Measurements from ENCODE around the gene ETV3L.
A peak's percentile ranks its signal among the peaks of the same experiment; 100 is the strongest.

ETV3L gene

DNA sequence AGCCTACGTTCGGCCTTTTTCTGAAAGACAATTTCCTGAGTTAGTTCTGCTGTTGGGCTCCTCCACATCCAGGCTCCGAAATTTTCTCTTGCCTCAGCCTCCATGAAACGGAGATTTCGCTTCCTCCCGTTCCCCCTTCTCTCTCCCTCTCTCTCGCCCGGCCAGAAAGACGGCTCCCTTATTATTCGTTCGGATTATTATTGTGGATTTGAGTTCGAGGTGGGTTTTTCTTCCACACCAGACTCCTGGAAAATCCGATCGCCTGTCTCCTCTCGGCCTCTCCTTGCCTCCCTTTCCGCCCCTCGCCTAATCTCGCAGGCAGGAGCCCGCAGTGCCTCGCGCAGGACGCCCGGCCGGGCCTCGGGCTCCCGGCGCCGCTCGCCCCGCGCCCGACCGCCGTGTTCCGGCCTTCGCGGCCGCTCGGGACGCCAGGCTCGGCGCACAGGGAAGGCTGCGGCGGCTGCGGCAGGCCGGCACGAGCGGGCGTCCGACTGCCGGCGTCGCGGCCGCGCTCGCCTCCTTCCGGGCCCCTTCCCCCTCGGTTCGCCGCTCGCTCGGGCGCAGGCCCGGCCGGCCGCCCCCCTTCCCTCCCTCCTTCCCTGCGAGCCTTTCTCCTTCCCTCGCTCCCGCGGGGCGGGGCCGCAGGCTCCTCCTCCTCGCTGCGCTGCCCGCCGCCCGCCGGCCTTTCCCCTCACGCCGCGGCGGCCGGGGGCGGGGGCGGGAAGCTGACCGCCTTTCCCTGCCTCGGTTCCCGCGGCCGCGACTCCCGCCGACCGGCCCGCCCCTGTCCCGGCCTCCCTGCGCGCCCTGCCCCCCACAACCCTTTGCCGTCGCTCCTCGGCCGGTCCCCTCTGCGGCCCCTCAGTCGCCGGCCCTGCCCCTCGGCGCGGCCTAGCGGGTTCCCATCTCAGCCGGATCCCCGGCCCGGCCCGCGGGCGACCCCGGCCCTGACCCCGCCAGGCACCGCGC is 54.1 kb downstream of the ETV3L start, which contains the start of gene ARHGEF11:
ARHGEF11 (minus strand) TSS at position 493 of the 969 bp plus-strand sequence. CDS start 1,412 bp downstream, outside the sequence.
- 0% methylated on average over 118 to 120 of the region's 120 CpGs for WGBS, 2 experiments
- Histone ChIP-seq H3K9me3 (ENCODE audit: control insufficient read depth, low read length) (no peaks in the 10 kb centered on the region), H3K36me3 (ENCODE audit: control insufficient read depth, insufficient read depth, low read length) (no peaks in the 10 kb centered on the region), H3K27me3 (ENCODE audit: control insufficient read depth, insufficient read depth, low read length, poor library complexity, severe bottlenecking) (no peaks in the 10 kb centered on the region), H3K4me1 (ENCODE audit: control insufficient read depth, insufficient read depth, low read length) (peaks cover 19% of the 10 kb centered on the region), H3K4me3 (ENCODE audit: insufficient read depth, low read depth, low read length) (peak within 1 kb of the TSS; percentile 68), H3K27ac (ENCODE audit: insufficient read depth, low read depth, low read length, poor library complexity, severe bottlenecking) (peak within 1 kb of the TSS; percentile 94)

DNA sequence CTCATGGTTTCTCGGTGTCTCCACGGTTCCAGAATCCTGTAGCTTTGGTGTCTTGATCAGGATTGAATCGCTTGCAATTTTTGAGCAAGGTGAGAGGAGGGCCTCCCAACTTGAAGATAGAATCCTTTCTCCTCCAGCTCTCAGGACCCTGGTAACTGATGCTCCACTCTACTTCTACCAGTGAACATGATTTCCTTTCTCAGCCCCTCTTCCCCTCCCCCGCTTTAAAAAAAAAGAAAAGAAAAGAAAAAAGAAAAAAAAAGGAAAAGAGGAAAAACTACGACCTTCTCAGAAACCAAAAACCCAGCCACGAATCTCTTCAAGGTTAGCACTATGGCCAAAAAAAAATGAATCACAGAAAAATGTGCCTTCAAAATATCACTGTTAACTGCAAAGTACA is 55.3 kb downstream of the ETV3L start:
- 23 to 32% methylated on average over 6 of the region's 6 CpGs for WGBS, 2 experiments
- Histone ChIP-seq H3K36me3 (ENCODE audit: control insufficient read depth, insufficient read depth, low read length) (no peaks in the 10 kb centered on the region), H3K9me3 (ENCODE audit: control insufficient read depth, low read length) (no peaks in the 10 kb centered on the region), H3K27ac (ENCODE audit: insufficient read depth, low read depth, low read length, poor library complexity, severe bottlenecking) (no peak overlapping the region), H3K4me1 (ENCODE audit: control insufficient read depth, insufficient read depth, low read length) (peaks cover 19% of the 10 kb centered on the region), H3K27me3 (ENCODE audit: control insufficient read depth, insufficient read depth, low read length, poor library complexity, severe bottlenecking) (no peaks in the 10 kb centered on the region), H3K4me3 (ENCODE audit: insufficient read depth, low read depth, low read length) (peak overlapping the region; percentile 68)

DNA sequence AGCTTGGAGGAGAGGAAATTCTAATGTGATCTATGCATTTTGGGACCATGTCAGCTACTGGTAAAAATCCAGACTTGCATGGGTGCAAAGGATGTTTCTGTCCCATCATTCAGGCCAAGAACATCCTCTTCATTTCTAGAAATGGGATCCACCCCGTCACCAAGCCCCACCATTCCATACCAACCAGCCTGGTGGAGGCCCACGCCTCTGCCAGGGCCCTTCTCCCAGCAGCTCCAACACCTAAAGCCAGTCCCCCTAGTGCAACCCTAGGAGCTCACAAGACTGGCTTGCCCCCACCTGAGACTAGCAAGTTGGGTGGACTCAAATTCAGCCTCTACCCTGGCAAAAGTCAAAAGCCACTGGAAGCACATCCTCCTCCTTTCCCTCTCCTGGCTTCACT is 55.9 kb downstream of the ETV3L start:
- peak overlapping the region; percentile 68 for H3K4me3 ChIP-seq (ENCODE audit: insufficient read depth, low read depth, low read length)
- no peak overlapping the region for H3K27ac ChIP-seq (ENCODE audit: insufficient read depth, low read depth, low read length, poor library complexity, severe bottlenecking)
- 76 to 82% methylated on average over 2 of the region's 2 CpGs for WGBS, 2 experiments
- H3K9me3 ChIP-seq (ENCODE audit: control insufficient read depth, low read length): no peaks in the 10 kb centered on the region
- peaks cover 19% of the 10 kb centered on the region for H3K4me1 ChIP-seq (ENCODE audit: control insufficient read depth, insufficient read depth, low read length)
- H3K27me3 ChIP-seq (ENCODE audit: control insufficient read depth, insufficient read depth, low read length, poor library complexity, severe bottlenecking): no peaks in the 10 kb centered on the region
- H3K36me3 ChIP-seq (ENCODE audit: control insufficient read depth, insufficient read depth, low read length): no peaks in the 10 kb centered on the region

DNA sequence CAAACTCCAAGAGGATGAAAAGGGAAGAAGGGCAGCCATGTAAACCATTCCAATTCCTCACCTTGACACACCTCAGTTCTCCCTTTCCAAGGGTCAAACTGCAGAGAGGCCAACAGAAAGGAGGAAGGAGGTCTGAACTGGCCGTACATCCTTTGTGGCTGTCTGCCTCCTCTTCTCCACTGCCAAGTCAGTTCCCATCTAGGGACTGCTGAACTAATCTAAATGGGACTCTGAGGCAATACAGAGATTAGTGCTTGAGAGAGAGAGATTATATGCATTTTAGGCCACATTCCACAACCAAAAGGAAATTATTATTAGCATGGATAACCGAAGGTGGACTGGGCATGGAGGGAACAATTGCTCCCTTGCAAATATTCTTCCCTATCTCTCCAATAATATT is 56.8 kb downstream of the ETV3L start:
- H3K27me3 ChIP-seq (ENCODE audit: control insufficient read depth, insufficient read depth, low read length, poor library complexity, severe bottlenecking): no peaks in the 10 kb centered on the region
- 86% methylated on average over 2 of the region's 2 CpGs for WGBS, 2 experiments
- H3K27ac ChIP-seq (ENCODE audit: insufficient read depth, low read depth, low read length, poor library complexity, severe bottlenecking): no peak overlapping the region
- no peaks in the 10 kb centered on the region for H3K9me3 ChIP-seq (ENCODE audit: control insufficient read depth, low read length)
- H3K4me1 ChIP-seq (ENCODE audit: control insufficient read depth, insufficient read depth, low read length): peaks cover 19% of the 10 kb centered on the region
- no peaks in the 10 kb centered on the region for H3K36me3 ChIP-seq (ENCODE audit: control insufficient read depth, insufficient read depth, low read length)
- H3K4me3 ChIP-seq (ENCODE audit: insufficient read depth, low read depth, low read length): peak overlapping the region; percentile 68

All from ectodermal cell (in vitro differentiated cells).